ENCODE data around the gene BIN1. TPM values are rescaled to one million over a fixed set of nuclear protein-coding genes. Genes with fewer than 3 reads are reported as not detected.
A peak's percentile ranks its signal among the peaks of the same experiment; 100 is the strongest.

The BIN1 gene
- total RNA-seq, 1 experiment from 2014 or later = 31.8 TPM

DNA sequence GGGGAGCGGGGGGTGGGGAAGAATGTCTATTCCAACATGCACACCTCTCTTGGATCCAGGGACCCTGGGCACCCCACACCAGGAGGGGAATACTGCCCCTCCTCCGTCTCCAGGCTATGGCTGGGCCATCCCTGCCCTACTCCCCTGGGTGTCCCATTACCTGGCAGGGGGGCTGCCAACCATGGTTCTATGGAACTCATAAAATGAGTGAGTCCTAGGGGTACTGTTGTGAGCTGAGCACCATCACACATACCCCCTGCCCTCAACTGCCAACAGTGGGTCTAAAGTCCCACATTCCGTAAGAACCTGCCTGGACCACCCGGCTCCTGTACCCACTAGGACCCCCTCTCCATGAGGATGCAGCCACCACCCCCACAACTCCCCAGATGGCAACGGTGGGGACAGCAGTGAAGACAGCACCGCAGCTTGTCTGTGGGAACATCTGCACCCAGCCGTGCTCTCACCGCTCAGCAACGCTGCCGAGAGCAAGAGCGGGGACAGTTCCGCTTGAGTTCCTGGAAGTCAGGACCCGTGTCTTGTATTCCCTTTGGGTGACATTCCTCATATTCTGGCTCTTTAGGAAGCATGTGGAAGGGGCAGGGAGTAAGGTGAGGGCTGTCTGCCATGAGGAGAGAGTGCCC is 41.5 kb downstream of the BIN1 start:
- H3K79me2 ChIP-seq (ENCODE audit: insufficient read depth, low read length) = no peaks in the 10 kb centered on the region
- H3K36me3 ChIP-seq (ENCODE audit: control insufficient read depth in 1 of 2, insufficient read depth in 2 of 2, low read length in 2 of 2) = no peaks in the 10 kb centered on the region; a peak in 1 of 4 replicates
- no peaks in the 10 kb centered on the region for H3K9me2 ChIP-seq (ENCODE audit: insufficient read depth)
- H3K27me3 ChIP-seq (ENCODE audit: insufficient read depth, low read length) = no peaks in the 10 kb centered on the region
- intact Hi-C loops (cut with micrococcal nuclease) = no loop called here
- H4K20me1 ChIP-seq (ENCODE audit: insufficient read depth) = no peaks in the 10 kb centered on the region
- ChIA-PET RAD21 (ENCODE audit: low non-redundant PET in 1 of 2, low total read pairs in 2 of 2, uncharacterized antibody in 2 of 2, unreplicated experiment in 2 of 2) (no interaction called here), CTCF (interaction anchor here (1.0 to 1.4 kb wide), 2 partner anchors 108 to 132 kb away, joined by 3 to 6 read pairs; no protein-coding TSS in a partner anchor), POLR2A (interaction anchor here (0.7 kb wide), 1 partner anchor 42 kb away, joined by 3 read pairs; the partner anchor contains the start of gene BIN1)
- no peak for DNase-seq (ENCODE audit: low read depth, low spot score)
- H3K9me3 ChIP-seq (ENCODE audit: control insufficient read depth in 1 of 2, insufficient read depth in 1 of 2, low read depth in 1 of 2, low read length in 2 of 2) = no peaks in the 10 kb centered on the region
- H3K4me3 ChIP-seq (replicated peaks in 1 of 2; ENCODE audit: low read depth in 1 of 2, low read length in 2 of 2) = peak overlapping the region in 1 of 2 experiments; percentile 54; a peak in 2 of 4 replicates
- no peak overlapping the region for H2AFZ ChIP-seq (ENCODE audit: low read depth, low read length, poor library complexity, severe bottlenecking)
- peak overlapping the region; percentile 89 for H3K9ac ChIP-seq (ENCODE audit: low read length)
- H3K4me1 ChIP-seq (ENCODE audit: control insufficient read depth in 1 of 2, insufficient read depth in 2 of 2, low read length in 2 of 2) = peaks cover 31 to 57% of the 10 kb centered on the region in 2 experiments
- no peak for TF ChIP-seq JUND (IDR thresholded peaks at IDR 0.05)
- H3K27ac ChIP-seq (ENCODE audit: low read depth, low read length) = peak overlapping the region; percentile 92
- peak; percentile 5 for ATAC-seq
- peak overlapping the region; percentile 94 for H3K4me2 ChIP-seq (ENCODE audit: low read length)
- BruUV-seq (replicated peaks) = TSS peak; percentile 64

DNA sequence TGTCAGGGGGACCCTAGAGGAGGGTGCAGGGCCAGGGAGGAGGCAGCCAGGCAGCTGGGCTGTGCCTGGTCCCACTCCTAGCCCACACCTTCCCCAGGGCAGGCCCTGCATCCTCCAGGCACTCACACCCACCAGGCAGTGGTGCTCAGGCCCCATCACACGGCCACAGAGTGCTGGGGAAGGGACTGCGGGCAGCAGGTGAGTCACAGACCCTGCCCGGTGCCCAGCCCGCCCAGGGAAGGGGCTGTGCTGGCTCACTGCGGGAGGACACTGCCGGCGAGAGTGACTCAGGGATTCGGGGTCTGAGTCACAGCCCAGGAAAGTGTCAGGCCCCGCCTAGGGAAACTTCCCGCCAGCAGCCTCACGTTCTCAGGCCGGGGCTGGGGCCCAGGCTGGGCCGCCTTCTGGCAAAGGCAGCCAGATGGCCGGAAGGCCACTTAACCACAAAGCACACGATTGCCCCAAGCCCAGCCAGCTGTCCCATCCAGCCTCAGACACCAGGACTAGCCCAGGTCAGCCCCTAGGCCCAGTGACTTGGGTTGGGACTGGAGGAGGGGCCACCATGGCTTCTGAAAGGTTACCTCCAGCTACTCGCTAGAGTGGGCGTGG is 42.2 kb downstream of the BIN1 start:
- peak overlapping the region; percentile 94 for H3K4me2 ChIP-seq (ENCODE audit: low read length)
- H3K36me3 ChIP-seq (ENCODE audit: control insufficient read depth in 1 of 2, insufficient read depth in 2 of 2, low read length in 2 of 2) = no peaks in the 10 kb centered on the region; a peak in 1 of 4 replicates
- H3K27me3 ChIP-seq (ENCODE audit: insufficient read depth, low read length) = no peaks in the 10 kb centered on the region
- intact Hi-C loops (cut with micrococcal nuclease) = loop anchor here (5.0 kb wide), 1 partner anchor 323 kb away; the partner anchor contains the start of gene MAP3K2
- DNase-seq (ENCODE audit: low read depth, low spot score) (peak; percentile 87), ATAC-seq (peak; percentile 86)
- peak overlapping the region; percentile 92 for H3K27ac ChIP-seq (ENCODE audit: low read depth, low read length)
- no peaks in the 10 kb centered on the region for H3K9me2 ChIP-seq (ENCODE audit: insufficient read depth)
- H3K4me1 ChIP-seq (ENCODE audit: control insufficient read depth in 1 of 2, insufficient read depth in 2 of 2, low read length in 2 of 2) = peaks cover 31 to 57% of the 10 kb centered on the region in 2 experiments
- POLR2A ChIA-PET = interaction anchor here (0.7 kb wide), 1 partner anchor 42 kb away, joined by 3 read pairs; the partner anchor contains the start of gene BIN1
- peak overlapping the region; percentile 16 to 54 for H3K4me3 ChIP-seq (replicated peaks in 1 of 2; ENCODE audit: low read depth in 1 of 2, low read length in 2 of 2)
- no peaks in the 10 kb centered on the region for H3K9me3 ChIP-seq (ENCODE audit: control insufficient read depth in 1 of 2, insufficient read depth in 1 of 2, low read depth in 1 of 2, low read length in 2 of 2)
- CTCF ChIA-PET = interaction anchor here (1.0 to 1.4 kb wide), 3 partner anchors 109 to 132 kb away, joined by 3 to 6 read pairs (median 3); no protein-coding TSS in a partner anchor
- RAD21 ChIA-PET (ENCODE audit: low non-redundant PET in 1 of 2, low total read pairs in 2 of 2, uncharacterized antibody in 2 of 2, unreplicated experiment in 2 of 2) = no interaction called here
- H3K79me2 ChIP-seq (ENCODE audit: insufficient read depth, low read length) = no peaks in the 10 kb centered on the region
- BruUV-seq (replicated peaks) = no TSS peak
- no peaks in the 10 kb centered on the region for H4K20me1 ChIP-seq (ENCODE audit: insufficient read depth)
- no peak overlapping the region for H2AFZ ChIP-seq (ENCODE audit: low read depth, low read length, poor library complexity, severe bottlenecking)
- peak overlapping the region; percentile 89 for H3K9ac ChIP-seq (ENCODE audit: low read length)
- TF ChIP-seq RAD21 (IDR thresholded peaks at IDR 0.05; ENCODE audit: low read depth) (no peak), ZNF274 (IDR thresholded peaks at IDR 0.05; ENCODE audit: low read depth, low read length) (no peak), EGR1 (IDR thresholded peaks at IDR 0.05; ENCODE audit: low read depth) (no peak), TCF7L2 (IDR thresholded peaks at IDR 0.05; ENCODE audit: borderline replicate concordance, extremely low read depth, insufficient read depth, insufficient read length) (peak; percentile 48), CBX3 (IDR thresholded peaks at IDR 0.05; ENCODE audit: low read depth) (no peak), CEBPB (IDR thresholded peaks at IDR 0.05; ENCODE audit: low read depth) (no peak), POLR2AphosphoS5 (IDR thresholded peaks at IDR 0.05; ENCODE audit: low read depth, low read length) (peak; percentile 74; the same call in 1 of the 2 replicates), JUND (IDR thresholded peaks at IDR 0.05) (no peak), EZH2 (IDR thresholded peaks at IDR 0.05) (no peak), ZFX (IDR thresholded peaks at IDR 0.05) (peak; percentile 72; the same call in 1 of the 2 replicates), YY1 (IDR thresholded peaks at IDR 0.05; ENCODE audit: extremely low read depth, insufficient replicate concordance, low read depth, low read length) (peak; percentile 21), SRF (IDR thresholded peaks at IDR 0.05; ENCODE audit: low read depth) (no peak), EZH2phosphoT487 (IDR thresholded peaks at IDR 0.05; ENCODE audit: borderline replicate concordance) (no peak)
- TF ChIP-seq, protein P1, sequence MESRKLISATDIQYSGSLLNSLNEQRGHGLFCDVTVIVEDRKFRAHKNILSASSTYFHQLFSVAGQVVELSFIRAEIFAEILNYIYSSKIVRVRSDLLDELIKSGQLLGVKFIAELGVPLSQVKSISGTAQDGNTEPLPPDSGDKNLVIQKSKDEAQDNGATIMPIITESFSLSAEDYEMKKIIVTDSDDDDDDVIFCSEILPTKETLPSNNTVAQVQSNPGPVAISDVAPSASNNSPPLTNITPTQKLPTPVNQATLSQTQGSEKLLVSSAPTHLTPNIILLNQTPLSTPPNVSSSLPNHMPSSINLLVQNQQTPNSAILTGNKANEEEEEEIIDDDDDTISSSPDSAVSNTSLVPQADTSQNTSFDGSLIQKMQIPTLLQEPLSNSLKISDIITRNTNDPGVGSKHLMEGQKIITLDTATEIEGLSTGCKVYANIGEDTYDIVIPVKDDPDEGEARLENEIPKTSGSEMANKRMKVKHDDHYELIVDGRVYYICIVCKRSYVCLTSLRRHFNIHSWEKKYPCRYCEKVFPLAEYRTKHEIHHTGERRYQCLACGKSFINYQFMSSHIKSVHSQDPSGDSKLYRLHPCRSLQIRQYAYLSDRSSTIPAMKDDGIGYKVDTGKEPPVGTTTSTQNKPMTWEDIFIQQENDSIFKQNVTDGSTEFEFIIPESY (IDR thresholded peaks at IDR 0.05; ENCODE audit: extremely low read depth, insufficient replicate concordance, low read length) = peak; percentile 58
